Stimulated activated effector memory CD8-positive, alpha-beta T cell treated with anti-CD3 and anti-CD28 coated beads, Interleukin-12 subunit alpha, Interleukin-12 subunit beta, amount 100 ng/mL, for 72 hours (primary cell): ENCODE results near the gene ZNF333.
"Not testable (repeated sequence)": the region's sequence is repeated elsewhere in the genome, so short reads cannot be mapped to it uniquely, and the experiment has no call there.

ENCODE experiments used
- ATAC-seq: fragments of 150-1000 bp; cut with Tn5 transposase; 2 replicates; pipeline ENCODE4 v1.10.0; 2021
- DNase-seq, 2 donors: peaks; one replicate each; pipeline ENCODE4 v3.0.0; 2021 to 2022; ENCODE audit warnings: low spot score in 2 of 2
- H3K27ac Mint-ChIP-seq: one replicate; pipeline ENCODE4 v1.8.0; 2022; ENCODE audit warnings: mild to moderate bottlenecking, mixed read lengths
- H3K36me3 Mint-ChIP-seq: one replicate; pipeline ENCODE4 v1.8.0; 2022; ENCODE audit warnings: mild to moderate bottlenecking, mixed read lengths
- H3K4me1 Mint-ChIP-seq: one replicate; pipeline ENCODE4 v1.8.0; 2022; ENCODE audit warnings: mixed read lengths
- H3K4me3 Mint-ChIP-seq: one replicate; pipeline ENCODE4 v1.8.0; 2022; ENCODE audit warnings: mild to moderate bottlenecking, mixed read lengths
- H3K9me3 Mint-ChIP-seq: one replicate; pipeline ENCODE4 v1.8.0; 2022; ENCODE audit warnings: mixed read lengths

Gene ZNF333

GRCh38 chr19:14770136-14770535 lies 80.3 kb downstream of the ZNF333 start:
- H3K9me3 Mint-ChIP-seq = no peaks in the 10 kb centered on the region
- no peak for DNase-seq

GRCh38 chr19:14770944-14771839 lies 81.3 kb downstream of the ZNF333 start:
- no peak for ATAC-seq
- Mint-ChIP-seq H3K36me3 (peaks cover 21% of the 10 kb centered on the region), H3K4me3 (no peak overlapping the region), H3K27ac (no peak overlapping the region), H3K4me1 (peaks cover 5% of the 10 kb centered on the region), H3K9me3 (no peaks in the 10 kb centered on the region)
- no peak for DNase-seq

More at GRCh38 chr19:14770136-14770535, 80.3 kb downstream of the ZNF333 start:
- Mint-ChIP-seq H3K36me3 (peaks cover 31% of the 10 kb centered on the region), H3K4me3 (no peak overlapping the region), H3K4me1 (peaks cover 4% of the 10 kb centered on the region), H3K27ac (no peak overlapping the region)
- ATAC-seq = no peak

GRCh38 chr19:14772467-14772866 lies 82.6 kb downstream of the ZNF333 start:
- Mint-ChIP-seq H3K9me3 (no peaks in the 10 kb centered on the region), H3K27ac (no peak overlapping the region), H3K4me1 (peaks cover 7% of the 10 kb centered on the region), H3K4me3 (no peak overlapping the region), H3K36me3 (peaks cover 21% of the 10 kb centered on the region)
- DNase-seq = no peak
- ATAC-seq = no peak

GRCh38 chr19:14772995-14773394 lies 83.1 kb downstream of the ZNF333 start:
- Mint-ChIP-seq H3K27ac (no peak overlapping the region), H3K4me1 (peaks cover 7% of the 10 kb centered on the region)

GRCh38 chr19:14773722-14774121 lies 83.9 kb downstream of the ZNF333 start:
- H3K36me3 Mint-ChIP-seq = peaks cover 21% of the 10 kb centered on the region
- not testable (repeated sequence) for H3K9me3 Mint-ChIP-seq, ATAC-seq, H3K4me1 Mint-ChIP-seq, H3K4me3 Mint-ChIP-seq, DNase-seq, H3K27ac Mint-ChIP-seq

More at GRCh38 chr19:14772995-14773394, 83.1 kb downstream of the ZNF333 start:
- Mint-ChIP-seq H3K9me3 (no peaks in the 10 kb centered on the region), H3K36me3 (peaks cover 21% of the 10 kb centered on the region), H3K4me3 (no peak overlapping the region)
- no peak for DNase-seq
- no peak for ATAC-seq

DNA sequence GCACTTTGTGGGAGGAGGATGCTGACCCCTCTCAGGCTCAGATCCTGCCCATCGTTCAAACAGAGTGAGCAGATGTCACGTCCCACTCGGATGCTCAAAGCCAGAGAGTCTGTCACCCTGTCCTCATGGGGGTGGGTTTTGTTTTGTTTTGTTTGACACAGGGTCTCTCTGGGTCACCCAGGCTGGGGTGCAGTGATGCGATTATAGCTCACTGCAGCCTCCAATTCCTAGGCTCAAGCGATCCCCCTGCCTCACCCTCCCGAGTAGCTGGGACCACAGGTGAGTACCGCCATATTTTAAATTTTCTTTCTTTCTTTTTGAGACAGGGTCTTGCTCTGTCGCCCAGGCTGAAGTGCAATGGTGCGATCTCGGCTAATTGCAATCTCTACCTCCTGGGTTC lies 84.5 kb downstream of the ZNF333 start:
- ATAC-seq (no peak), DNase-seq (no peak)
- Mint-ChIP-seq H3K27ac (no peak overlapping the region), H3K36me3 (peaks cover 19% of the 10 kb centered on the region), H3K4me1 (peaks cover 7% of the 10 kb centered on the region), H3K9me3 (no peaks in the 10 kb centered on the region), H3K4me3 (no peak overlapping the region)

DNA sequence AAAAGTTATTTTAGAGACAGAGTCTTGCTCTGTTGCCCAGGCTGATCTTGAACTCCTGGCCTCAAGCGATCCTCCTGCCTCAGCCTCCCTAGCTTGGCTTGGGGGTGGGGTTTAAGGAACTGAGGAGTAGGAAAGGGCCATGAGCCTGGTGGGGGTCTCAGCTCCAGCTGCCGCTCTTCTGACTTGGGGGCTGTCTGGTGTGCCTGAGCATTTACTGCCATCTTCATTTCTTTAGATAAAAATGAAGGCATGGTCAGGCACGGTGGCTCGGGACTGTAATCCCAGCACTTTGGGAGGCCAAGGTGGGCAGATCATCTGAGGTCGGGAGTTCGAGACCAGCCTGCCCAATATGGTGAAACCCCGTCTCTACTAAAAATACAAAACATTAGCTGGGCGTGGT lies 85.5 kb downstream of the ZNF333 start:
- H3K4me1 Mint-ChIP-seq, ATAC-seq, H3K9me3 Mint-ChIP-seq, DNase-seq, H3K27ac Mint-ChIP-seq: not testable (repeated sequence)
- Mint-ChIP-seq H3K36me3 (peaks cover 15% of the 10 kb centered on the region), H3K4me3 (peak overlapping the region; percentile 69)

DNA sequence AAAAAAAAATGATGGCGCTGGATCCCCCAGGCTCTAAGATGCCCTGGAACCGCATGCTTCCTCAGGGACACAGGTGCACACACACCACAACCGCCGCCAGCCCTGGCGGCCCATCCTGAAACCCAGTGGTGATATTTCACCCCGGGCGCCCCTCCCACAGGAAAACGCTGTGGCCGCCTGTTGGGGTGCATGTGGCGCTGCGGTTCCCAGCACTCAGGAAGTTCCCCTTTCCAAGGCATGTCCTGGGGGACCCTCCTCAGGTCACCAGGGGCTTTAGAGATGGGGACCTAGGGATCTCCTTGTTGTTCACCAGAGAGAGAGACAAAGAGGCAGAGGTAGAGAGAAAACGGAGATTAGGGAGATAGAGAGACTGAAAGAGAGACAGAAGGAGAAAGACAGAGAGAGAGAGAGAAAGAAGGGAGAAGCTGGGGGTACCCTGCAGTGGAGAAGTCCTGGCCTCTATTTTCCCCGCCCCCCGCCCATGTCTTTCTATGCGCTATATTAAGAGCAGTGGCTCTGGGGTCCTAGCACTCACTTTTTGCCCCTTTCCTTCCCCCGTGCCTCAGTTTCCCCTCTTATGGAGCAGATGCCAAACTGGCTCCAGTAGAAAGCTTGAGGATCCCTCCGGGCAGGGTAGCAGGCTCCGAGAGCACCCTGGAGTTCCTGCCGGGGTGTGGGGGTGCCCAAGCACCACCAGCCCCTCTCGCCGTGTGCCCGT lies 86.2 kb downstream of the ZNF333 start:
- Mint-ChIP-seq H3K27ac (peak overlapping the region; percentile 13), H3K4me3 (peak overlapping the region; percentile 69), H3K4me1 (peaks cover 7% of the 10 kb centered on the region), H3K36me3 (peaks cover 11% of the 10 kb centered on the region), H3K9me3 (no peaks in the 10 kb centered on the region)
- ATAC-seq = peak; percentile 46
- no peak for DNase-seq

GRCh38 chr19:14777645-14778044 lies 87.8 kb downstream of the ZNF333 start:
- H3K36me3 Mint-ChIP-seq, H3K4me1 Mint-ChIP-seq, H3K9me3 Mint-ChIP-seq, ATAC-seq, H3K4me3 Mint-ChIP-seq, H3K27ac Mint-ChIP-seq, DNase-seq: not testable (repeated sequence)

DNA sequence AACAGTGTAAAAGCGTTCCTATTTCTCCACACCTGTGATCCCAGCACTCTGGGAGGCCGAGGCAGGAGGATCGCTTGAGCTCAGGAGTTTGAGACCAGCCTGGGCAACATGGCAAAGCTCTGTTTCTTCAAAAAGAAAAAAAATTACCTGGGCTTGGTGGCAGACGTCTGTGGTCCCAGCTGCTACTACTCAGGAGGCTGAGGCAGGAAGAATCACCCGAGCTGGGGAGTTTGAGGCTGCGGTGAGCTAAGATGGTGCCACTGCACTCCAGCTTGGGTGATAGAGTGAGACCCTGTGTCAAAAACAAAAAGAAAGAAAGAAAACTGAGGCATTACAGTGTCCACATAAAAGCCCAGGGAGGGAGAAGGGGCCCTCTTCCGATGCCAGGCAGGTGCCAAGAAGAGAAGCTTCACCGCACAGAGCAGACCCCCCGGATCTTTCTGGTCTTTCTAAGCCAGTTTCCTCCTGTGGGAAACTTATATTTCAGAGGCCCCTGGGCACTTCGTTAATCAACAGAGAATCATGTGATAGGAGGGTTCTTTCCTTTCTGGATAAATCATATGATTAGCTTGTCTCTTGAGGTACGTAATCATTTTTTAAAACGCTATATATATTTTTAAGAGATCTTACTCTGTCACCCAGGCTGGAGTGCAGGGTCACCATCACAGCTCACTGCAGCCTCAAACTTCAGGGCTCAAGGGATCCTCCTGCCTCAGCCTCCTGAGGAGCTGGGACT lies 88.4 kb downstream of the ZNF333 start, which contains the start of gene ADGRE2:
Gene ADGRE2 (minus strand): TSS at position 451 of the 736 bp plus-strand sequence. CDS start 1,804 bp downstream, outside the sequence.
- H3K9me3 Mint-ChIP-seq, H3K4me1 Mint-ChIP-seq, H3K4me3 Mint-ChIP-seq, H3K27ac Mint-ChIP-seq, ATAC-seq, H3K36me3 Mint-ChIP-seq, DNase-seq: not testable (repeated sequence)

DNA sequence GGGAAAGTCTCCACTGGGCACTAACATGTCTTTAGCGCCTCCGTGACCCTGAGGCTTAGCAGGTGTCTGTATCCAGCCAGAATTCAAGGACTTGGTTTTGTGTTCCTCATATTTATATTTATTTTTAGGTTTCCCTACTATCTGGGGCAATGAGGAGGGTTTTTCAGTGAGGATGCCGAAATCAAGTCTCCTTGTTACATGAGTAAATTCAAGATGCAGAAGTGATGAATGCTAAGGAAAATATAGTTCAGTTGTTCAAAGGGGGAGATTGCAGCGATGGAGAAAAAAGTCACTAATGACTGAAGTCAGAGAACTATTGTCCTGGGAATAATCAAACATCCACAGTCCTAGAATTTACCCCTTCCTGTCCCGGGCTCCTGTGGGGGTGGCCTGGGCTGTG lies 89.3 kb downstream of the ZNF333 start:
- Mint-ChIP-seq H3K36me3 (no peaks in the 10 kb centered on the region), H3K4me1 (peaks cover 7% of the 10 kb centered on the region), H3K27ac (no peak overlapping the region), H3K9me3 (no peaks in the 10 kb centered on the region), H3K4me3 (no peak overlapping the region)
- DNase-seq = no peak
- no peak for ATAC-seq

DNA sequence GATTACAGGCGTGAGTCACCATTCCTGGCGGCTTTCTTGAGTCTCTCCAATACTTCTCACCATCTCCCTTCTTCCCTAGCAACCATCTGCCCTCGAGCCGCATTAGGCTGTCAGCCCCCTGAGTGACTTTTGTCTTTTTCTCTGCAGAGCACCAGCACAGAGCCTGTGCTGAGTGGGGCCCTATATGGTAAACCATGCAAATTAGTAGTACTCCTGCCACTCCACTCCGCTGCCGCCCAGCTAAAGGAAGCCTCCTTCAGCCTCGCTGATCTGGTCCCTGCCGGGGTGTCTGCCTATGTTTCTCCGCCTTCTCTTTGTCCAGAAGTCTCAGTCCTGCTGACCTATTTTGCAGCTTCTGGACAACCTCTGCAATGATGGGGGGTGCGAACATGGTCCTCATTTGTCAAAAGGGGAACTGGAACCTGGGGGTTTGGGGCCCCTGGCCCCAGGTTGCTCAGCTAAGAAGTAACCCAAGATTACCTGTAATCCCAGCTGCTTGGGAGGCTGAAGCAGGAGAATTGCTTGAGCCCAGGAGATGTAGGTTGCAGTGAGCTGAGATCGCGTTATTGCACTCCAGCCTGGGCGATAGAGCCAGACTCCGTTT lies 90.9 kb downstream of the ZNF333 start:
- not testable (repeated sequence) for H3K36me3 Mint-ChIP-seq, H3K4me3 Mint-ChIP-seq, ATAC-seq, H3K27ac Mint-ChIP-seq, DNase-seq, H3K9me3 Mint-ChIP-seq
- peaks cover 20% of the 10 kb centered on the region for H3K4me1 Mint-ChIP-seq

GRCh38 chr19:14781713-14782536 lies 92.1 kb downstream of the ZNF333 start:
- not testable (repeated sequence) for DNase-seq, H3K27ac Mint-ChIP-seq, H3K9me3 Mint-ChIP-seq, H3K36me3 Mint-ChIP-seq, ATAC-seq, H3K4me3 Mint-ChIP-seq
- peaks cover 21% of the 10 kb centered on the region for H3K4me1 Mint-ChIP-seq
